GM12878 (cell line): ENCODE results near the gene NOL8. TPM values are rescaled to one million over a fixed set of nuclear protein-coding genes. Genes with fewer than 3 reads are reported as not detected.

ENCODE experiments used
- ATF7 ChIP-seq: fragments of 450-650 bp; IDR thresholded peaks from 2 replicates; pipeline ENCODE4 v1.6.1; 2016; ENCODE audit warnings: low read depth, mild to moderate bottlenecking
- BHLHE40 ChIP-seq, 2 experiments: fragments of 450-650 bp in 1 of 2; IDR thresholded peaks; 2 replicates each; pipeline ENCODE4 v1.6.1; 2011 to 2017; ENCODE audit warnings: low read depth in 2 of 2, borderline replicate concordance in 1 of 2, improper control_type of control experiment in 1 of 2, low read length in 1 of 2, mild to moderate bottlenecking in 1 of 2
- BMI1 ChIP-seq: fragments of 450-650 bp; IDR thresholded peaks from 2 replicates; pipeline ENCODE4 v1.6.1; 2016; ENCODE audit warnings: mild to moderate bottlenecking, moderate library complexity, borderline replicate concordance
- CBFB ChIP-seq: IDR thresholded peaks from 2 replicates; pipeline ENCODE4 v1.6.1; 2016; ENCODE audit warnings: antibody characterized with exemption, low read depth
- CEBPB ChIP-seq, 2 experiments: fragments of 150-350 bp in 1 of 2; IDR thresholded peaks; 2 replicates each; pipeline ENCODE4 v1.6.1; 2012 to 2014; ENCODE audit warnings: low read depth in 2 of 2, low read length in 2 of 2, borderline replicate concordance in 1 of 2, inconsistent platforms in 1 of 2
- CHD2 ChIP-seq: IDR thresholded peaks from 2 replicates; pipeline ENCODE4 v1.6.1; 2011; ENCODE audit warnings: low read depth, low read length, improper control_type of control experiment, borderline replicate concordance
- ETV6 ChIP-seq, 2 experiments: fragments of 450-650 bp in 1 of 2; IDR thresholded peaks in 1 of 2; conservative IDR thresholded peaks in 1 of 2; 2 replicates each; pipeline ENCODE4 v1.6.1; 2014; ENCODE audit warnings: antibody characterized with exemption in 1 of 2, borderline replicate concordance in 1 of 2, low read depth in 1 of 2, mild to moderate bottlenecking in 1 of 2, moderate library complexity in 1 of 2
- GATAD2B ChIP-seq: fragments of 450-650 bp; conservative IDR thresholded peaks from 2 replicates; pipeline ENCODE4 v1.6.1; 2017; ENCODE audit warnings: low read depth, mild to moderate bottlenecking, moderate library complexity
- KAT2A ChIP-seq: conservative IDR thresholded peaks from 2 replicates; pipeline ENCODE4 v1.6.1; 2011; ENCODE audit warnings: low read depth, low read length; ENCODE audit not compliant: control insufficient read depth
- MYB ChIP-seq: fragments of 150-350 bp; IDR thresholded peaks from 2 replicates; pipeline ENCODE4 v1.6.1; 2014; ENCODE audit warnings: mild to moderate bottlenecking, low read depth, low read length, borderline replicate concordance
- NFYA ChIP-seq: IDR thresholded peaks from 2 replicates; pipeline ENCODE4 v1.6.1; 2011; ENCODE audit warnings: low read depth, mild to moderate bottlenecking, low read length, improper control_type of control experiment, borderline replicate concordance
- NFYB ChIP-seq: IDR thresholded peaks from 2 replicates; pipeline ENCODE4 v1.6.1; 2011; ENCODE audit warnings: low read depth, mild to moderate bottlenecking, low read length, improper control_type of control experiment, moderate library complexity; ENCODE audit not compliant: insufficient read depth
- NR2F1 ChIP-seq: fragments of 450-650 bp; conservative IDR thresholded peaks from 2 replicates; pipeline ENCODE4 v1.6.1; 2017; ENCODE audit warnings: mild to moderate bottlenecking
- PAX8 ChIP-seq: fragments of 450-650 bp; IDR thresholded peaks from 2 replicates; pipeline ENCODE4 v1.6.1; 2017; ENCODE audit warnings: mild to moderate bottlenecking, moderate library complexity
- RB1 ChIP-seq: fragments of 450-650 bp; formaldehyde crosslinking; IDR thresholded peaks from 2 replicates; pipeline ENCODE4 v1.6.1; 2017; ENCODE audit warnings: mild to moderate bottlenecking, borderline replicate concordance
- RFX5 ChIP-seq: IDR thresholded peaks from 2 replicates; pipeline ENCODE4 v1.6.1; 2011; ENCODE audit warnings: low read depth, low read length, improper control_type of control experiment
- SMC3 ChIP-seq: IDR thresholded peaks from 2 replicates; pipeline ENCODE4 v1.6.1; 2011; ENCODE audit warnings: low read length, improper control_type of control experiment, borderline replicate concordance
- SUPT20H ChIP-seq: IDR thresholded peaks from 2 replicates; pipeline ENCODE4 v1.6.1; 2011; ENCODE audit warnings: low read depth, mild to moderate bottlenecking, low read length, moderate library complexity, borderline replicate concordance; ENCODE audit not compliant: control insufficient read depth
- polyA plus RNA-seq, 11 experiments: library from polyadenylated mRNA; depleted of rRNA in 4 of 11; unstranded in 6 of 11; stranded (reverse) in 5 of 11; fragments of >200 nt; fragmentation: Nextera tagmentation in 4 of 11; fragmentation: Illumina TruSeq in 1 of 11; extraction: Ambion mirVana in 4 of 11; extraction: Trizol in 1 of 11; gene quantifications; 1 replicate in 1 of 11; 2 replicates in 10 of 11; pipeline versions ENCODE4 v1.2.1 to v1.2.3, GENCODE V29; 2011 to 2016; ENCODE audit warnings: inconsistent platforms in 2 of 11, missing spikeins in 2 of 11, low read depth in 1 of 11
- total RNA-seq, 4 experiments: library from RNA; depleted of rRNA in 3 of 4; stranded (reverse); fragments of >200 nt in 3 of 4; fragmentation: Illumina TruSeq in 1 of 4; extraction: Trizol in 1 of 4; gene quantifications; 2 replicates each; pipeline versions ENCODE4 v1.2.1 to v1.2.3, GENCODE V29; 2013 to 2021
- TF ChIP-seq, protein P1 (sequence below): fragments of 450-650 bp; IDR thresholded peaks from 2 replicates; pipeline ENCODE4 v1.6.1; 2017; ENCODE audit warnings: borderline replicate concordance
- TF ChIP-seq, protein P2 (sequence below): IDR thresholded peaks from 2 replicates; pipeline ENCODE4 v1.6.1; 2012; ENCODE audit warnings: low read length, inconsistent platforms
- TF ChIP-seq, protein P3 (sequence below): fragments of 450-650 bp; IDR thresholded peaks from 2 replicates; pipeline ENCODE4 v1.6.1; 2016; ENCODE audit warnings: mild to moderate bottlenecking
- TF ChIP-seq, protein P4 (sequence below): fragments of 450-650 bp; IDR thresholded peaks from 2 replicates; pipeline ENCODE4 v1.6.1; 2017; ENCODE audit warnings: antibody characterized with exemption, mild to moderate bottlenecking, moderate library complexity

The NOL8 gene
- total and polyA plus RNA-seq, 10 of the 15 experiments (the other 5 are each of a cell fraction or from before 2014, with no cell fraction given): 33.6 to 58.6 (median 49.2) TPM

DNA sequence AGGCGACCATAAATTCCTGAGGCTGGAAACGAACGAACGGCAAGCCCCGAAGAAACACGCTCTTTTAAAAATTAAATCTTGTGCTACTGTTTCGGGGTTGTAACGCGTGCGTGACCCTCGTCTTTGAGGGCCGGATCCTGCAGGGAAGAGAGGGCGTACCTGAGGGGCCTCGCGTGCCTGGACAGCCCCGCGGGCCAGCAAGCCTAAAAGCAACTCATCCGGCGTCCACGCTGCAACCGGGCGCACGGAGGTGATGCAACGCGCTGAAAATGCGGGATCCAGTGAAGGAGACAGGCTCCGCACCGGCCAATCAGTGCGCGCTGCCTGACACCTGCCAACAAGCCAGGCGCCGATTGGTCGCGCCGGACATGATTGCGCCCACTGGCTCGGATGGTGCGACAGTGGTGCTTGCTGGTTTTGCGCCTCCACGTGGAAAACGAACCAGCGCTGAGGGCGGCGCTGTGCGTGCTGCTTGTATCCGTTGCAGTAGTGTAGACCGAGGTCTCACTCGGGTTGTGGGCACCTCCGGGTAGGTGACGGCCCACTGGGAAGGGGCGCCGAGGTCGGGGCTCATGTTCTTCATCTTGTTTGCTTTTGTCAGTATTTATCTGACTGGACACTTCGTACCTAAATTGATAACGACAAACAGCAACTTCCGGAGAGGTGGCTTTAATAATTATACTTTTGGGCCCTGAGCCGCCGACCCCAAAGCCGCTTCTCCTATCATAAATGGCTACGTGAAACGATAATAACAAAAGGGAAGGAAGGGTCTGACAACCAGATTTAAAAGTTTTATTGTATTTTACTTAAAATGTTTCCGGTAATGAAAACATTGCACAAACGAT lies 31.5 kb downstream of the NOL8 start, which contains the start of gene IARS1 (continued):
- TF ChIP-seq, protein P1, sequence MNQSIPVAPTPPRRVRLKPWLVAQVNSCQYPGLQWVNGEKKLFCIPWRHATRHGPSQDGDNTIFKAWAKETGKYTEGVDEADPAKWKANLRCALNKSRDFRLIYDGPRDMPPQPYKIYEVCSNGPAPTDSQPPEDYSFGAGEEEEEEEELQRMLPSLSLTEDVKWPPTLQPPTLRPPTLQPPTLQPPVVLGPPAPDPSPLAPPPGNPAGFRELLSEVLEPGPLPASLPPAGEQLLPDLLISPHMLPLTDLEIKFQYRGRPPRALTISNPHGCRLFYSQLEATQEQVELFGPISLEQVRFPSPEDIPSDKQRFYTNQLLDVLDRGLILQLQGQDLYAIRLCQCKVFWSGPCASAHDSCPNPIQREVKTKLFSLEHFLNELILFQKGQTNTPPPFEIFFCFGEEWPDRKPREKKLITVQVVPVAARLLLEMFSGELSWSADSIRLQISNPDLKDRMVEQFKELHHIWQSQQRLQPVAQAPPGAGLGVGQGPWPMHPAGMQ: no peak
- TF ChIP-seq NFYB (peak; percentile 99), BHLHE40 (IDR thresholded peaks at IDR 0.05; ENCODE audit: borderline replicate concordance in 1 of 2, low read depth in 2 of 2, low read length in 1 of 2) (peak; percentile 47 to 82; a peak in 3 of 4 replicates), ETV6 (conservative IDR thresholded peaks at IDR 0.05 in 1 of 2, IDR thresholded peaks at IDR 0.05 in 1 of 2; ENCODE audit: borderline replicate concordance in 1 of 2, low read depth in 1 of 2) (no peak), BMI1 (no peak), ATF7 (peak; percentile 82), RB1 (peak; percentile 85; the same call in 1 of the 2 replicates), GATAD2B (0 out of 2 replicates have a peak, but pooled peaks have one; percentile 45), CEBPB (IDR thresholded peaks at IDR 0.05; ENCODE audit: borderline replicate concordance in 1 of 2, low read depth in 2 of 2, low read length in 2 of 2) (peak in 1 of 2 experiments; percentile 97; a peak in 2 of 4 replicates), SUPT20H (no peak), SMC3 (peak; percentile 8; the same call in 1 of the 2 replicates), NR2F1 (no peak), MYB (no peak), CHD2 (peak; percentile 95), KAT2A (no peak), CBFB (peak; percentile 69), PAX8 (no peak), NFYA (peak; percentile 86), RFX5 (peak; percentile 43; the same call in 1 of the 2 replicates)
- TF ChIP-seq, protein P2, sequence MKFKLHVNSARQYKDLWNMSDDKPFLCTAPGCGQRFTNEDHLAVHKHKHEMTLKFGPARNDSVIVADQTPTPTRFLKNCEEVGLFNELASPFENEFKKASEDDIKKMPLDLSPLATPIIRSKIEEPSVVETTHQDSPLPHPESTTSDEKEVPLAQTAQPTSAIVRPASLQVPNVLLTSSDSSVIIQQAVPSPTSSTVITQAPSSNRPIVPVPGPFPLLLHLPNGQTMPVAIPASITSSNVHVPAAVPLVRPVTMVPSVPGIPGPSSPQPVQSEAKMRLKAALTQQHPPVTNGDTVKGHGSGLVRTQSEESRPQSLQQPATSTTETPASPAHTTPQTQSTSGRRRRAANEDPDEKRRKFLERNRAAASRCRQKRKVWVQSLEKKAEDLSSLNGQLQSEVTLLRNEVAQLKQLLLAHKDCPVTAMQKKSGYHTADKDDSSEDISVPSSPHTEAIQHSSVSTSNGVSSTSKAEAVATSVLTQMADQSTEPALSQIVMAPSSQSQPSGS: peak; percentile 15; the same call in 1 of the 2 replicates
- TF ChIP-seq, protein P3, sequence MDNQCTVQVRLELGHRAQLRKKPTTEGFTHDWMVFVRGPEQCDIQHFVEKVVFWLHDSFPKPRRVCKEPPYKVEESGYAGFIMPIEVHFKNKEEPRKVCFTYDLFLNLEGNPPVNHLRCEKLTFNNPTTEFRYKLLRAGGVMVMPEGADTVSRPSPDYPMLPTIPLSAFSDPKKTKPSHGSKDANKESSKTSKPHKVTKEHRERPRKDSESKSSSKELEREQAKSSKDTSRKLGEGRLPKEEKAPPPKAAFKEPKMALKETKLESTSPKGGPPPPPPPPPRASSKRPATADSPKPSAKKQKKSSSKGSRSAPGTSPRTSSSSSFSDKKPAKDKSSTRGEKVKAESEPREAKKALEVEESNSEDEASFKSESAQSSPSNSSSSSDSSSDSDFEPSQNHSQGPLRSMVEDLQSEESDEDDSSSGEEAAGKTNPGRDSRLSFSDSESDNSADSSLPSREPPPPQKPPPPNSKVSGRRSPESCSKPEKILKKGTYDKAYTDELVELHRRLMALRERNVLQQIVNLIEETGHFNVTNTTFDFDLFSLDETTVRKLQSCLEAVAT: peak; percentile 56
- TF ChIP-seq, protein P4, sequence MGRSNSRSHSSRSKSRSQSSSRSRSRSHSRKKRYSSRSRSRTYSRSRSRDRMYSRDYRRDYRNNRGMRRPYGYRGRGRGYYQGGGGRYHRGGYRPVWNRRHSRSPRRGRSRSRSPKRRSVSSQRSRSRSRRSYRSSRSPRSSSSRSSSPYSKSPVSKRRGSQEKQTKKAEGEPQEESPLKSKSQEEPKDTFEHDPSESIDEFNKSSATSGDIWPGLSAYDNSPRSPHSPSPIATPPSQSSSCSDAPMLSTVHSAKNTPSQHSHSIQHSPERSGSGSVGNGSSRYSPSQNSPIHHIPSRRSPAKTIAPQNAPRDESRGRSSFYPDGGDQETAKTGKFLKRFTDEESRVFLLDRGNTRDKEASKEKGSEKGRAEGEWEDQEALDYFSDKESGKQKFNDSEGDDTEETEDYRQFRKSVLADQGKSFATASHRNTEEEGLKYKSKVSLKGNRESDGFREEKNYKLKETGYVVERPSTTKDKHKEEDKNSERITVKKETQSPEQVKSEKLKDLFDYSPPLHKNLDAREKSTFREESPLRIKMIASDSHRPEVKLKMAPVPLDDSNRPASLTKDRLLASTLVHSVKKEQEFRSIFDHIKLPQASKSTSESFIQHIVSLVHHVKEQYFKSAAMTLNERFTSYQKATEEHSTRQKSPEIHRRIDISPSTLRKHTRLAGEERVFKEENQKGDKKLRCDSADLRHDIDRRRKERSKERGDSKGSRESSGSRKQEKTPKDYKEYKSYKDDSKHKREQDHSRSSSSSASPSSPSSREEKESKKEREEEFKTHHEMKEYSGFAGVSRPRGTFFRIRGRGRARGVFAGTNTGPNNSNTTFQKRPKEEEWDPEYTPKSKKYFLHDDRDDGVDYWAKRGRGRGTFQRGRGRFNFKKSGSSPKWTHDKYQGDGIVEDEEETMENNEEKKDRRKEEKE: no peak
